DND-41 (cell line): ENCODE results near the gene DVL1.
A peak's percentile ranks its signal among the peaks of the same experiment; 100 is the strongest.

Experiments
- ATAC-seq: fragments of 200-7000 bp; cut with Tn5 transposase; 3 replicates; pipeline ENCODE4 v1.9.1; 2021; ENCODE audit warnings: low read depth; ENCODE audit not compliant: insufficient read depth
- DNase-seq: peaks from one replicate; pipeline ENCODE4 v3.0.0-alpha.2; 2020
- H2AFZ ChIP-seq: 2 replicates; pipeline ENCODE4 v1.6.0; 2012; ENCODE audit warnings: low read depth, low read length
- H3K27ac ChIP-seq: 2 replicates; pipeline ENCODE4 v1.5.1; 2012; ENCODE audit warnings: low read length, inconsistent platforms
- H3K27me3 ChIP-seq: fragments of 200-600 bp; sonication (generic); 2 replicates; pipeline ENCODE4 v1.6.0; 2012; ENCODE audit warnings: low read length, mild to moderate bottlenecking, inconsistent platforms; ENCODE audit not compliant: insufficient read depth, poor library complexity
- H3K36me3 ChIP-seq: 2 replicates; pipeline ENCODE4 v1.5.1; 2012; ENCODE audit warnings: low read length, inconsistent platforms; ENCODE audit not compliant: insufficient read depth
- H3K4me1 ChIP-seq: 2 replicates; pipeline ENCODE4 v1.5.1; 2012; ENCODE audit warnings: mild to moderate bottlenecking, low read length; ENCODE audit not compliant: insufficient read depth
- H3K4me2 ChIP-seq: 2 replicates; pipeline ENCODE4 v1.6.0; 2012; ENCODE audit warnings: mild to moderate bottlenecking, moderate library complexity, low read length, inconsistent platforms; ENCODE audit not compliant: insufficient read depth
- H3K4me3 ChIP-seq, 2 experiments: fragments of 200-600 bp in 1 of 2; shearing (Covaris generic) in 1 of 2; 2 replicates each; pipeline ENCODE4 v1.5.1; 2012 to 2016; ENCODE audit warnings: inconsistent platforms in 2 of 2, low read length in 2 of 2, mild to moderate bottlenecking in 2 of 2, low read depth in 1 of 2, moderate library complexity in 1 of 2
- H3K79me2 ChIP-seq: 2 replicates; pipeline ENCODE4 v1.6.0; 2012; ENCODE audit warnings: low read length, inconsistent platforms; ENCODE audit not compliant: insufficient read depth
- H3K9ac ChIP-seq: 2 replicates; pipeline ENCODE4 v1.6.0; 2012; ENCODE audit warnings: low read depth, mild to moderate bottlenecking, inconsistent platforms, low read length, moderate library complexity
- H3K9me3 ChIP-seq: 2 replicates; pipeline ENCODE4 v1.5.1; 2012; ENCODE audit warnings: low read length, moderate library complexity, mild to moderate bottlenecking, inconsistent platforms; ENCODE audit not compliant: insufficient read depth, severe bottlenecking
- H4K20me1 ChIP-seq: 2 replicates; pipeline ENCODE4 v1.6.0; 2012; ENCODE audit warnings: low read length; ENCODE audit not compliant: insufficient read depth
- EZH2 ChIP-seq: IDR thresholded peaks from 3 replicates; pipeline ENCODE4 v1.6.1; 2012; ENCODE audit warnings: borderline replicate concordance, low read depth, mild to moderate bottlenecking, moderate library complexity, low read length, inconsistent platforms; ENCODE audit not compliant: severe bottlenecking
- TF ChIP-seq, protein P1 (sequence below): IDR thresholded peaks from 2 replicates; pipeline ENCODE4 v1.5.1; 2012; ENCODE audit warnings: borderline replicate concordance, low read length, moderate library complexity, mild to moderate bottlenecking; ENCODE audit not compliant: poor library complexity, severe bottlenecking; ENCODE audit errors: extremely low read depth

Gene DVL1

GRCh38 chr1:1347026-1347595, 2.1 kb downstream of the DVL1 start:
- Histone ChIP-seq H3K4me2 (peak overlapping the region; percentile 84), H3K27ac (no peak overlapping the region), H3K9ac (peak overlapping the region; percentile 82), H3K9me3 (no peaks in the 10 kb centered on the region), H3K36me3 (peaks cover 1% of the 10 kb centered on the region), H2AFZ (no peak overlapping the region), H4K20me1 (peaks cover 71% of the 10 kb centered on the region), H3K27me3 (no peaks in the 10 kb centered on the region), H3K4me3 (peak overlapping the region in 1 of 2 experiments; percentile 96; a peak in 2 of 4 replicates), H3K79me2 (peaks cover 53% of the 10 kb centered on the region), H3K4me1 (peaks cover 33% of the 10 kb centered on the region)
- DNase-seq: no peak
- TF ChIP-seq EZH2: no peak
- TF ChIP-seq, protein P1, sequence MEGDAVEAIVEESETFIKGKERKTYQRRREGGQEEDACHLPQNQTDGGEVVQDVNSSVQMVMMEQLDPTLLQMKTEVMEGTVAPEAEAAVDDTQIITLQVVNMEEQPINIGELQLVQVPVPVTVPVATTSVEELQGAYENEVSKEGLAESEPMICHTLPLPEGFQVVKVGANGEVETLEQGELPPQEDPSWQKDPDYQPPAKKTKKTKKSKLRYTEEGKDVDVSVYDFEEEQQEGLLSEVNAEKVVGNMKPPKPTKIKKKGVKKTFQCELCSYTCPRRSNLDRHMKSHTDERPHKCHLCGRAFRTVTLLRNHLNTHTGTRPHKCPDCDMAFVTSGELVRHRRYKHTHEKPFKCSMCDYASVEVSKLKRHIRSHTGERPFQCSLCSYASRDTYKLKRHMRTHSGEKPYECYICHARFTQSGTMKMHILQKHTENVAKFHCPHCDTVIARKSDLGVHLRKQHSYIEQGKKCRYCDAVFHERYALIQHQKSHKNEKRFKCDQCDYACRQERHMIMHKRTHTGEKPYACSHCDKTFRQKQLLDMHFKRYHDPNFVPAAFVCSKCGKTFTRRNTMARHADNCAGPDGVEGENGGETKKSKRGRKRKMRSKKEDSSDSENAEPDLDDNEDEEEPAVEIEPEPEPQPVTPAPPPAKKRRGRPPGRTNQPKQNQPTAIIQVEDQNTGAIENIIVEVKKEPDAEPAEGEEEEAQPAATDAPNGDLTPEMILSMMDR: no peak
- no peak for ATAC-seq

GRCh38 chr1:1346501-1346890, 2.7 kb downstream of the DVL1 start:
- H3K36me3 ChIP-seq: peaks cover 7% of the 10 kb centered on the region
- no peak overlapping the region for H3K4me3 ChIP-seq
- H3K27ac ChIP-seq: no peak overlapping the region
- H3K4me1 ChIP-seq: peaks cover 31% of the 10 kb centered on the region
- ATAC-seq (no peak), DNase-seq (no peak)
- H3K9me3 ChIP-seq: no peaks in the 10 kb centered on the region
- peak overlapping the region; percentile 82; the same call in 1 of the 2 replicates for H3K9ac ChIP-seq
- H3K79me2 ChIP-seq: peaks cover 53% of the 10 kb centered on the region
- H4K20me1 ChIP-seq: peaks cover 71% of the 10 kb centered on the region
- no peak overlapping the region for H2AFZ ChIP-seq
- H3K4me2 ChIP-seq: peak overlapping the region; percentile 84
- TF ChIP-seq, protein P1: no peak
- no peak for TF ChIP-seq EZH2
- no peaks in the 10 kb centered on the region for H3K27me3 ChIP-seq

GRCh38 chr1:1345860-1346500, 3.2 kb downstream of the DVL1 start:
- ATAC-seq: no peak
- H3K27me3 ChIP-seq: no peaks in the 10 kb centered on the region
- H3K4me2 ChIP-seq: peak overlapping the region; percentile 84; the same call in 1 of the 2 replicates
- peaks cover 12% of the 10 kb centered on the region for H3K36me3 ChIP-seq
- no peak for DNase-seq
- H2AFZ ChIP-seq: no peak overlapping the region
- H3K4me3 ChIP-seq: no peak overlapping the region
- H3K27ac ChIP-seq: no peak overlapping the region
- TF ChIP-seq, protein P1: no peak
- TF ChIP-seq EZH2: no peak
- H3K9ac ChIP-seq: no peak overlapping the region
- H4K20me1 ChIP-seq: peaks cover 74% of the 10 kb centered on the region
- peaks cover 28% of the 10 kb centered on the region for H3K4me1 ChIP-seq
- H3K9me3 ChIP-seq: no peaks in the 10 kb centered on the region
- H3K79me2 ChIP-seq: peaks cover 53% of the 10 kb centered on the region
